Uterus (tissue), 2 donors: ENCODE results near the gene FZD4.

Source experiments
- CTCF ChIP-seq, 4 experiments: fragments of 200-600 bp in 2 of 4; fragments of 450-650 bp in 2 of 4; sonication (generic) in 2 of 4; IDR thresholded peaks; one replicate each; pipeline ENCODE4 v1.5.1; 2016 to 2019; ENCODE audit warnings: antibody characterized with exemption in 4 of 4, mild to moderate bottlenecking in 2 of 4, moderate library complexity in 1 of 4
- POLR2A ChIP-seq, 2 donors: fragments of 450-650 bp; IDR thresholded peaks; one replicate each; pipeline ENCODE4 v1.6.1; 2016; ENCODE audit warnings: antibody characterized with exemption in 2 of 2, mild to moderate bottlenecking in 1 of 2, moderate library complexity in 1 of 2

- TF ChIP-seq POLR2A (IDR thresholded peaks at IDR 0.05) (no peak), CTCF (IDR thresholded peaks at IDR 0.05) (peak in 1 of 4 experiments; percentile 11)
These were observed 14.9 kb downstream of the FZD4 start for GRCh38 chr11:86940122-86940777.
